GM03348 (cell line): ENCODE measurements around the gene STAT4.
A peak's percentile ranks its signal among the peaks of the same experiment; 100 is the strongest.

Experiments used
- DNase-seq: peaks from one replicate; pipeline ENCODE4 v3.0.0; 2012; ENCODE audit warnings: low spot score

Gene STAT4

DNA sequence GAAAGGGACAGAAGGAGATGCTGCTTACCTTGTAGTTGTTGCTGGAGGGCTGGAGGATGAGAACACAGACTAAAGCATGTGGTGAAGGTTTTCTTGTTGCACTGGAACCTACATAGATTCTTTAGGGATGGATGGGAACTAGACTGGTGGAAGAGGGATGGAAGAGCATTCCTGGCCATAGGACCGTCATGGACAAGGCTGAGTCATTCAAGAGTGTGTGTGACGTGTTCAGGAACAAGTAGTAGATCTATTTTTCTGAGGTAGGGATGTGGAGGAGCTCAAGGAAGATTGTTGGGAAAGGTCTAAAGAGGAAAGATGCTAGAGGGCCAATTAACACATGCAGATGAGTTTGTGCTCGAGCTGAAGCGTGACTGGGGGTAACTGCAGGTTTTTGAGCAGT lies 6.6 kb downstream of the STAT4 start:
- no peak for DNase-seq

GRCh38 chr2:191143791-191144190 lies 7.0 kb downstream of the STAT4 start:
- no peak for DNase-seq

- no peak for DNase-seq
These were observed 21.9 kb downstream of the STAT4 start for GRCh38 chr2:191128911-191129304.

- no peak for DNase-seq
These were observed 22.5 kb downstream of the STAT4 start for GRCh38 chr2:191128172-191128910.

DNA sequence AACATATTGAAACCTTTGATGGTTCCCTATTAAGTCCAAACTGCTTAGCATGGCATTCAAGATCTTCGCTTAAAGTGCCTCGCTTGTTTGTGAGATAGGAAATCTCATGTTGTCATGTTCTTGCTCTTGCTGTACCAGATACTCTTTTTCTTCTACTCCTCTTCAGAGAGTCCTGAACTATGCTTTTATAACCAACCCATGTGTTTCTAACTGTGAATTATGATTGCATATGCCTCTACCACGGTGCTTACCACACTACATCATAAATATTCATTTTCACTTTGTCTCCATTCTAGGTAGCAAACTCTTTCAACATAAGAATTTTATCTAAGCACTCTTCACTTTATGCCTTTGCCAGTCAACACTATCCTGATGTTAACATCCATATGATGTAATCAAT lies 23.6 kb downstream of the STAT4 start:
- DNase-seq = no peak

DNA sequence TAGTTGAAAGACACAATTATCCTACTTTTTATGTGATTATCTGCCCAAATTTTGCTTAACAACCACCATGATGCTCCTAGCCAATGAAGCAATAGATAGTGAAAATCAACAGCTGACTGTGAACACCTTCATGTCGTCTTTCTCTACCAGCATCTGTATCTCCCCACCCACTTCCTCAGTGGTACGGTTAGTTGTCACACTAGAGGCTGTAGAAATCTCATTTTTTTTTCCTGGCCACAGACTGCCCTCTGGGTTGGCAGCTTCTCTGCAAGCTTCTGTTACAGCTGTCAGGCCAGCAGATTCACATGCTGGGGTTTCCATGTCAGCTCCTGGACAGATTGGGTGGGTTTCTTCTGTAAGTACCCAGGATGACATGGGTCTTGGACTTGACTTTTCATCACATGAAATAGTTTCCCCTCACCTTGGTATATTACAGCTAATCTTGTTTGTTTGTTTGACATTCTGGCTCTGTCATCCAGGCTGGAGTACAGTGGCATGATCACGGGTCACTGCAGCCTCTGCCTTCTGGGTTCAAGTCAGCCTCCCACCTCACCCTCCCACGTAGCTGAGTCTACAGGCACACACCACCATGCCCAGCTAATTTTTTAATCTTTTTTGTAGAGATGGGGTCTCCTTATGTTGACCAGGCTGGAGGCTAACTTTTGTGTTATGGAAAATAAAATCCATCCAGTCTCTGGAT lies 24.3 kb downstream of the STAT4 start:
- DNase-seq = no peak

DNA sequence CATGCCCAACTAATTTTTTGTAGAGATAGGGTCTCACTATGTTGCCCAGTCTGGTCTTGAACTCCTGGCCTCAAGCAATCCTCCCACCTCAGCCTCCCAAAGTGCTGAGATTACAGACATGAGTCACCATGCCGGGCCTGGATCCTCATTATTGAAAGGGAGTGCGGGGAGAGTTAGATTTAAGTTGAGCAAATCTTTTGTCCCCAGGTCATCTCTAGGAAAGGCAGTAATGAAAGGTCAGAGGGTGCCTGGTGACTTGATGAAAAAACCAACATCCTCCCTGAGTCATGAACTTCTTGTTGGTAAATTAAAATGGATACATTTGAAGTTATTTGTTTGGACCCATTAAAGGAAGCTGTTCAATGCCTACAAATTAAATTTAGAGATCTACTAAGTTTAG lies 25.1 kb downstream of the STAT4 start:
- no peak for DNase-seq

GRCh38 chr2:191122638-191123294 lies 28.0 kb downstream of the STAT4 start:
- DNase-seq = no peak

DNA sequence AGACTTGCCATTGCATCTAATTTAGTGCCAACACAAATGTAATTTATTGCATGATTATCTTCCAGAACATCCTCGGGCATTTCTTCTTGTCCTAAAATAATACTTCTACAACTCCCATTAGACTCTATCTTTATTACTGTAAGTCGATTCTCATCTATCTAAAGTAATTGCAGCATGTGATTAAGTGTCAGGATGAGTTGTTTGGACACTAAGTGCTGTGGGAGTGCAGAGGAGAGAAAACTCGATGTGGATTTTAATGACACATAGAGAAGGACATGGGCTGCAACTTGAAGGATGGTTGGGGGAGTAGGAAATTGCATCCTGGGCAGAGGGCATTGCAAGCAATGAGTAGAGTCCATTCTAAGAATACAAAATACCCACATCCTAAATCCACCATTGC lies 33.5 kb downstream of the STAT4 start:
- no peak for DNase-seq

GRCh38 chr2:191115804-191116203 lies 35.0 kb downstream of the STAT4 start:
- no peak for DNase-seq

GRCh38 chr2:191115391-191115790 lies 35.4 kb downstream of the STAT4 start:
- no peak for DNase-seq

- DNase-seq = peak; percentile 13
These were observed 36.3 kb downstream of the STAT4 start for GRCh38 chr2:191114403-191114886.

- no peak for DNase-seq
These were observed 37.0 kb downstream of the STAT4 start for GRCh38 chr2:191113761-191114160.

DNA sequence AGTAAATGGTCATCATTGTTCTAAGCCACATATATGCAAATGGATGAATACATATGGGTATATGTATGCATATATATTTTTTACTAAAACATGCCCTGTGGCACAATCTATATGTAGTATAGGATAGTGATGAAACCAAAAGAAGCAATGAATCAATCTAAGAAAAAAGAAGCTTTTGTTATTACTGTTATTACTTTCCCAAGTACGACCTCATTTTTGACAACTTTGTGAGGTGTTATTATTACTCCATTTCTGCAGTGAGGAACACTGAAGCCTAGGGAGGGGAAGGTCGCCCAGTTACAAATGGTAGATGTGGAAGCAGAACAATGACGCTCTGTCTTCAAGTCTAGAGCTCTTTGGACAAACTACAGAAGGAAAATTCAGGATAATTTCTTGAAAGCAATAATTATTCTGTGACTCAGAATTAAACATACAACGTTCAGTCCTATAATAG lies 38.3 kb downstream of the STAT4 start:
- no peak for DNase-seq

- no peak for DNase-seq
These were observed 40.9 kb downstream of the STAT4 start for GRCh38 chr2:191109888-191110287.

DNA sequence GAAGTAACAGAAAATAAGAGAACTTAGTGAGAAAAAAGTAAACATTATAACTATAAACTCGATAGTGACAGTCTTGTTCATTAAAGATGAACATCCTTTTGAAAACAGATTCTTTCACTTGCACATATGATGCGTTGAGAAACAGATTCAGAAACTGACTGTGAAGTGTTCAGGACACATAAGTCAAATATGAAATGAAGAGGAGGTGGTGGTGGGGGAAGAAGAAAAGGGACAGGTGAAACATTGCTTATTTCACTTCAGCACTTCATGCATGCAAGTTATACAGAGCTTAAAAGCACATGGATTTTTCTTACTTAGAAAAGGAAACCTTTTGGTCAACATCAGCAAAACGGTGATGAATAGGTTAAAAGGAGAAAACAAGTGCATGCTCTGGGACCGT lies 42.5 kb downstream of the STAT4 start:
- DNase-seq = no peak

DNA sequence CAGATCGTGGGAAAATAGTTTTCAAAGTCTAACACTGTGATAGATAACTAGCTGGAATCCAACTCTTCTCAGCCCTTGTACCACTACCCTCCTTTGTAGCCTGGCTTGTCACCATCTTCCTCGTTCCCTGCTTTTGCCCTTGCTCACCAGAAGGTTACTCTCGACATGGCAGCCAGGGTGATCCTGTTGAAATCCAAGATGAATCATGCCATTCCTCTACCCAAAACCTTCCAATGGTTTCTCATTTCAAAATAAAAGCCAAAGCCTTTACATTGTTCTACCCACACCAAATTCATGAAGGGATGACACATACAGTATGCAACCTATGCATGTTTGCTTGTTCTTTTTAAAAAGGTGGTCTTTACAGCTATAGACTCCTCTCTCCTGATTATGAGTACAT lies 45.7 kb downstream of the STAT4 start:
- DNase-seq = no peak

DNA sequence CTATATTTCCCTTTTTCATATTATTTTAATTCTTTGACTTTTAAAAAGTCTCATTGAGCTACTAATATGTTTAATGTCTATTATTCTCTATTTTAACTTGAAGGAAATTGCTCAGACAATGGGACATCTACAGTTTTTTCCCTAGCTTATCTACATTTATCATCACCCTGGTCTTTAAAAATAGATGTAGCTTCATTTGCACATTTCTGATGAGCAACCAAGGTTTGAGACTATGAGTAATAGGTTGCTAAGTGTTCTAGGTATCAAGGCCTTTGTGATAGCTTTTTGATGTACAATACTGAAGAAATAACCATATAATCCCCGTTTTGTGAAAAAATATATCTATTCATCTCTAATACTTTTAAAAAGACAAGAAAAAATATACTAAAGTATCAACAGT lies 47.0 kb downstream of the STAT4 start:
- no peak for DNase-seq

GRCh38 chr2:191100216-191100615 lies 50.6 kb downstream of the STAT4 start:
- no peak for DNase-seq

GRCh38 chr2:191087311-191087710 lies 63.5 kb downstream of the STAT4 start:
- DNase-seq = no peak

DNA sequence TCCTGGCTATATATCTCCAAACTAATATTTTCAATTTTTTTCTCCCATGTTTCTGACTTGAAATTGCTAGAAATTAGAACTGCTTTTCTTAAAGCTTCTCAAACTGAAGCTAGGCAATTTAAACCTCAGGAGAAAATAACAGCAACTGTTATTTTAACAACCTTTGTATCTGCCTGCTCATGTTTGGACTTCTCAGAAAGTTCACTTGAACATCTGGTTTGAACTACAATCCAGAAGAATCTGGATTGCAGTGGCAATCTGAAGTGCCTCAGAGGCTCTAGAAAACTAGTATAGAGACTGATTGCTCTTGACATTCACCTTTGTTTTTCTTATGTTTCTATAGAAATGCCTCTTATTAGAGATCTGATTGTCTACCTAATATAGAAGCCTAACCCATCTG lies 64.1 kb downstream of the STAT4 start:
- DNase-seq = no peak

GRCh38 chr2:191083540-191083939 lies 67.3 kb downstream of the STAT4 start:
- DNase-seq = no peak

DNA sequence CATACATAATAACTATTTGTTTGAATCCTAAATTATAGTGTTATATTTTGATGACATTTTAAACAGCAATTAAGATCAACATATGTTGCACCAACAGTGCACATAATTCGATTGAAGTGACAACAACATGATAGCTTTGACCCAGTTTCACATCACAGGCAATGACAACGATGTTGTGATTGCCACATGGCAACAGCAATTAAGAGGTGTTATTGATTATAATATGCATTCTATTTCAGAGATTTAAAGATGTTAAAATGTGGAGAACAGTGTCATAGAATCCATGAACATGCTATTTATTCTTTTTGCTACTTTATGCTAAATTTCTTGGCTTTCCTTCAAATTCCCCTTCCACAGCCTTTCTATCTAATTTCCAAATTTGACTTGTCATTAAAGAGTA lies 68.5 kb downstream of the STAT4 start:
- DNase-seq = no peak
